ENCODE measurements around the gene RNPEPL1.

Gene RNPEPL1

DNA sequence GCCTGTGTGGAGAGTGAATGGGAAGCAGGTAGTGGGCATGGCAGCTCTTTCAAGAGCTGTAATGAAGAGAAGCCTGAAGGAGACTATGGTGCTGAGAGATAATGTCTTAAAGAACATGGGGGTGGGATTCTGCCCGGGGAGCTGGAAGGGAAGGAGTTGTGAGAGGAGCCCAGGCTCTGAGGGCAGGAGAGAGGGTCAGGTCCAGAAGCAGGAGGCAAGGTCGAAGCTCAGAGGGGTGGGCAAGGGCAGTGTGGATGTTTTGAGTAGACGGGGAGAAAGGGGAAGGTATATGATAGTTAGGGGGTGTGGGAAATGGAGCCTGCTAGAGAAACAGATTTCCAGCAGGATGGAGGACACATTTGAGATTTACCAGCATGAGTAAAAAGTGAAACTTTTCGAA lies 20.4 kb downstream of the RNPEPL1 start:
- H3K4me3 ChIP-seq (replicated peaks; ENCODE audit: low read depth, low read length), result no peak overlapping the region
- no peak for DNase-seq (ENCODE audit: low read depth)
- TF ChIP-seq, protein P1, sequence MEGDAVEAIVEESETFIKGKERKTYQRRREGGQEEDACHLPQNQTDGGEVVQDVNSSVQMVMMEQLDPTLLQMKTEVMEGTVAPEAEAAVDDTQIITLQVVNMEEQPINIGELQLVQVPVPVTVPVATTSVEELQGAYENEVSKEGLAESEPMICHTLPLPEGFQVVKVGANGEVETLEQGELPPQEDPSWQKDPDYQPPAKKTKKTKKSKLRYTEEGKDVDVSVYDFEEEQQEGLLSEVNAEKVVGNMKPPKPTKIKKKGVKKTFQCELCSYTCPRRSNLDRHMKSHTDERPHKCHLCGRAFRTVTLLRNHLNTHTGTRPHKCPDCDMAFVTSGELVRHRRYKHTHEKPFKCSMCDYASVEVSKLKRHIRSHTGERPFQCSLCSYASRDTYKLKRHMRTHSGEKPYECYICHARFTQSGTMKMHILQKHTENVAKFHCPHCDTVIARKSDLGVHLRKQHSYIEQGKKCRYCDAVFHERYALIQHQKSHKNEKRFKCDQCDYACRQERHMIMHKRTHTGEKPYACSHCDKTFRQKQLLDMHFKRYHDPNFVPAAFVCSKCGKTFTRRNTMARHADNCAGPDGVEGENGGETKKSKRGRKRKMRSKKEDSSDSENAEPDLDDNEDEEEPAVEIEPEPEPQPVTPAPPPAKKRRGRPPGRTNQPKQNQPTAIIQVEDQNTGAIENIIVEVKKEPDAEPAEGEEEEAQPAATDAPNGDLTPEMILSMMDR (IDR thresholded peaks at IDR 0.05; ENCODE audit: low read length, missing control alignments), result no peak

DNA sequence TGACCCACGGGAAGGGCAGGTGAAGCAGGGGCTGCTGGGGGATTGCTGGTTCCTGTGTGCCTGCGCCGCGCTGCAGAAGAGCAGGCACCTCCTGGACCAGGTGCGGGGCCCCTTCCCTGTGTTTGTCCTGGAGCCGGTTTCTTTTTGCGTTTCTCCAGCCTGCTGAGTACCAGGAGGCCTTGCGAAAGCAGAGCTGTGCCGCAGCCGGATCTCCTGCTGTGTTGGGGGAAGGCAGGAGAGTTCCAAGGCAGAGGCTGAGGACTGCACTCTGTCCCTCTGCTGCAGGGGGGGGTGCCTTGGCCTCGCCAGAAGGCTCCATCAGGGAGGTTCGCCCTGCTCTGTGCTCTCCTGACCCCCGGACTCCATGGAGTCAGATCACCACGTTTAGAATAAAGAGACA lies 21.1 kb downstream of the RNPEPL1 start:
- DNase-seq (ENCODE audit: low read depth), result no peak
- H3K4me3 ChIP-seq (replicated peaks; ENCODE audit: low read depth, low read length), result no peak overlapping the region
- TF ChIP-seq, protein P1 (IDR thresholded peaks at IDR 0.05; ENCODE audit: low read length, missing control alignments), result no peak

DNA sequence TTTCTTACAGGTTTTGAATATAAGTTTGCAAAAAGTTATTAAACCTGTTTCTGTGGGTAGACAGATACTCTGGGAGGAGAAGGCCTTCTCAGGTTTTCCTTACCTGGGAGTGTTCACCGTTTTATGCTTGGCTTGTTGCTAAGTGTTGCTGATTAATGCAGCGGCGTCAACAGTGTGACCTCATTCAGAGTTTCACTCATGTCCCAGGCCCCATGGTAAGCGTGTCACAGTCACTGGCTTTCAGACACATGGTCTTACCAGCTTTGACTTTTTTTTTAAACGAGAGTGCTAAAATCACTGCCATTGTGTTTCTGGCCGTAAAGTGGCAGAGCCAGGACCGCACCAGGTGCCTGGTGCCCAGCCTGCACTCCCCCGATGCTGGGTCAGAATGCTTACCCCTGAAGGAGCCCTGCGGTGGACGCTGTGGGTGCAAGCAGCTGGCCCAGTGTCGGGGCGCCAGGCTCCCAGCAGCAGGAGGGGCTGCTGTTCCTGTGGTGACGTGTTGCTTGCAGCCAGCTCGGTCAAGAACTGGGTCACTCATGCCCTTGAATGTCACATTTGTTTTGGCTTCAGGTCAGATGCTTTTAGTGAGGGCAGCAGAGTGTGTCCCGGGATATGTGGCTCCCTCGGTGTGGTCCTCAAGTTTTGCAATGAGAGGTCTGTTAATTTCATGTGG lies 21.7 kb downstream of the RNPEPL1 start:
- TF ChIP-seq, protein P1 (IDR thresholded peaks at IDR 0.05; ENCODE audit: low read length, missing control alignments), result no peak
- DNase-seq (ENCODE audit: low read depth), result no peak
- H3K4me3 ChIP-seq (replicated peaks; ENCODE audit: low read depth, low read length), result no peak overlapping the region

DNA sequence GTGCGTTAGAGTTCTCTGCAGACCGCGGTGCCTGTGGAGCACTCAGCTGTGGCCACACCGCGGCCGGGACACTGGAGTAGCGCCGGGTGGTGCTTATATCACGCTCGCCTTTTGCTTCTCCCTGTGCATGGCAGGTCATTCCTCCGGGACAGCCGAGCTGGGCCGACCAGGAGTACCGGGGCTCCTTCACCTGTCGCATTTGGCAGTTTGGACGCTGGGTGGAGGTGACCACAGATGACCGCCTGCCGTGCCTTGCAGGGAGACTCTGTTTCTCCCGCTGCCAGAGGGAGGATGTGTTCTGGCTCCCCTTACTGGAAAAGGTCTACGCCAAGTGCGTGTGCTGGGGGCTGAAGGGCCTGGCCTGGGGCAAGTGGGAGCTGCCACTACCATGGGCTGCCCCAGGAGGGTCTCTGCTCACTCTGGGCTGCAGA lies 22.4 kb downstream of the RNPEPL1 start:
- no peak for DNase-seq (ENCODE audit: low read depth)
- TF ChIP-seq, protein P1 (IDR thresholded peaks at IDR 0.05; ENCODE audit: low read length, missing control alignments), result no peak
- H3K4me3 ChIP-seq (replicated peaks; ENCODE audit: low read depth, low read length), result no peak overlapping the region

DNA sequence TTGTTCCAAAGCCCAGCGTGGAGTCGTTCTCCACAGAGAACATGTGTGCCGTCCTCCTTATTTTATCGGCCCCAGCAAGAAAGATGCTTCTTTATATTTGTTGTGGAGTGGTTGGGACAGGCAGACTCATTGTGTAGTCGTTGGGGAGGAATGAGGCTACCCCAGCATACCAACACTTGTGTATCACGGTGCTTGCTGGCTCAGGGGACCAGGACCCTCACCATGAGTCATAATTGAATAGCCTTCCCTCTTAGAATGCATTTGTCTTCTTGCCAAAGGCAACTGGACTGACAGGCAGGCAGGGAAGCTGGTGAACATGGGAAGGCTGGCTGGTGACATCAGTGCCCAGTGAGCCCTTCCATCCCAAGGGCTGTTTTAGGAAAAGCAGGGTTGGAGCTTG lies 22.9 kb downstream of the RNPEPL1 start:
- no peak overlapping the region for H3K4me3 ChIP-seq (replicated peaks; ENCODE audit: low read depth, low read length)
- DNase-seq (ENCODE audit: low read depth), result no peak
- TF ChIP-seq, protein P1 (IDR thresholded peaks at IDR 0.05; ENCODE audit: low read length, missing control alignments), result no peak

DNA sequence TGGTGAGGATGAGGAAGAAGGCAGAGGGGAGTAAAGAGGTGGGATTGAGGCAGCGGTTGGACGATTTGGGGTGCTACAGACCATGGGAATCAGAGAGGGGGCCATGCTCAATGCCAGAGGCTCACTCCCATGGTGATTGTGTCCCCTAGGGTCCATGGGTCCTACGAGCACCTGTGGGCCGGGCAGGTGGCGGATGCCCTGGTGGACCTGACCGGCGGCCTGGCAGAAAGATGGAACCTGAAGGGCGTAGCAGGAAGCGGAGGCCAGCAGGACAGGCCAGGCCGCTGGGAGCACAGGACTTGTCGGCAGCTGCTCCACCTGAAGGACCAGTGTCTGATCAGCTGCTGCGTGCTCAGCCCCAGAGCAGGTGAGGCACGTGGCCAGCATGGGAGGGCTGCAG lies 23.5 kb downstream of the RNPEPL1 start:
- no peak overlapping the region for H3K4me3 ChIP-seq (replicated peaks; ENCODE audit: low read depth, low read length)
- TF ChIP-seq, protein P1 (IDR thresholded peaks at IDR 0.05; ENCODE audit: low read length, missing control alignments), result no peak
- no peak for DNase-seq (ENCODE audit: low read depth)
